ENCODE results near the gene CDKN2D.
A peak's percentile ranks its signal among the peaks of the same experiment; 100 is the strongest.
"Not testable (repeated sequence)": the region's sequence is repeated elsewhere in the genome, so short reads cannot be mapped to it uniquely, and the experiment has no call there.

The CDKN2D gene

GRCh38 chr19:10580979-10581631, 12.3 kb upstream of the CDKN2D start:
- peak; percentile 83 to 84 for DNase-seq

GRCh38 chr19:10577951-10578350, 9.2 kb upstream of the CDKN2D start:
- no peak for DNase-seq

GRCh38 chr19:10575011-10575716, 6.4 kb upstream of the CDKN2D start:
- no peak for DNase-seq

- DNase-seq: no peak
These were observed 5.7 kb upstream of the CDKN2D start for GRCh38 chr19:10574462-10574861.

GRCh38 chr19:10573793-10574192, 5.0 kb upstream of the CDKN2D start:
- DNase-seq: not testable (repeated sequence)

GRCh38 chr19:10568062-10568825, 535 bp downstream of the CDKN2D start:
- DNase-seq: peak in 1 of 2 experiments; percentile 60

GRCh38 chr19:10567656-10568055, 1.1 kb downstream of the CDKN2D start:
- no peak for DNase-seq

GRCh38 chr19:10566658-10567410, 1.9 kb downstream of the CDKN2D start:
- DNase-seq: no peak

- DNase-seq: no peak
These were observed 2.4 kb downstream of the CDKN2D start for GRCh38 chr19:10566408-10566657.

- peak; percentile 96 to 98 for DNase-seq
These were observed 3.0 kb downstream of the CDKN2D start, which contains the start of gene KRI1 for GRCh38 chr19:10565567-10566407. KRI1 (minus strand) TSS chr19:10566010; CDS start chr19:10565999, 11 bp downstream.

- peak; percentile 47 to 48 for DNase-seq
These were observed 3.7 kb downstream of the CDKN2D start for GRCh38 chr19:10565028-10565566.

GRCh38 chr19:10562609-10563008, 6.2 kb downstream of the CDKN2D start:
- DNase-seq: no peak

GRCh38 chr19:10560154-10560553, 8.6 kb downstream of the CDKN2D start:
- no peak for DNase-seq

GRCh38 chr19:10557603-10558197, 11.1 kb downstream of the CDKN2D start:
- DNase-seq: no peak

GRCh38 chr19:10555610-10555973, 13.2 kb downstream of the CDKN2D start:
- DNase-seq: no peak

- no peak for DNase-seq
These were observed 13.8 kb downstream of the CDKN2D start for GRCh38 chr19:10554760-10555609.

- no peak for DNase-seq
These were observed 14.8 kb downstream of the CDKN2D start for GRCh38 chr19:10553943-10554381.

- DNase-seq: no peak
These were observed 15.6 kb downstream of the CDKN2D start for GRCh38 chr19:10553087-10553667.

- peak in 1 of 2 experiments; percentile 31 for DNase-seq
These were observed 16.2 kb downstream of the CDKN2D start for GRCh38 chr19:10552510-10553053.
